GM12878 (cell line): ENCODE results near the gene ANKRD11. TPM values are rescaled to one million over a fixed set of nuclear protein-coding genes. Genes with fewer than 3 reads are reported as not detected.

Experiments used
- CREB1 ChIP-seq: IDR thresholded peaks from 2 replicates; pipeline ENCODE4 v1.6.1; 2012; ENCODE audit warnings: low read depth, mild to moderate bottlenecking, inconsistent platforms
- EED ChIP-seq: sonication (generic); IDR thresholded peaks from 2 replicates; pipeline ENCODE4 v1.6.1; 2016; ENCODE audit warnings: antibody characterized with exemption, low read depth
- LARP7 ChIP-seq: fragments of 450-650 bp; IDR thresholded peaks from 2 replicates; pipeline ENCODE4 v1.6.1; 2017; ENCODE audit warnings: mild to moderate bottlenecking
- MEF2A ChIP-seq: IDR thresholded peaks from 2 replicates; pipeline ENCODE4 v1.6.1; 2011; ENCODE audit warnings: low read depth, mild to moderate bottlenecking, low read length, moderate library complexity; ENCODE audit not compliant: insufficient read depth
- MTA2 ChIP-seq: fragments of 450-650 bp; IDR thresholded peaks from 2 replicates; pipeline ENCODE4 v1.6.1; 2016; ENCODE audit warnings: low read depth, mild to moderate bottlenecking, moderate library complexity
- NR2C2 ChIP-seq: IDR thresholded peaks from 2 replicates; pipeline ENCODE4 v1.6.1; 2011; ENCODE audit warnings: borderline replicate concordance, low read depth; ENCODE audit not compliant: control insufficient read depth, insufficient read length
- POLR2AphosphoS5 ChIP-seq: IDR thresholded peaks from 2 replicates; pipeline ENCODE4 v1.6.1; 2011; ENCODE audit warnings: mild to moderate bottlenecking, low read length, inconsistent platforms
- POU2F2 ChIP-seq: IDR thresholded peaks from 3 replicates; pipeline ENCODE4 v1.6.1; 2011; ENCODE audit warnings: low read depth, mild to moderate bottlenecking, low read length, borderline replicate concordance
- RUNX3 ChIP-seq: IDR thresholded peaks from 2 replicates; pipeline ENCODE4 v1.6.1; 2012; ENCODE audit warnings: low read length, inconsistent platforms
- SMAD5 ChIP-seq: IDR thresholded peaks from 2 replicates; pipeline ENCODE4 v1.6.1; 2016; ENCODE audit warnings: antibody characterized with exemption, low read depth
- WRNIP1 ChIP-seq: IDR thresholded peaks from 2 replicates; pipeline ENCODE4 v1.6.1; 2011; ENCODE audit warnings: low read depth, low read length, improper control_type of control experiment, borderline replicate concordance
- ZNF384 ChIP-seq: IDR thresholded peaks from 2 replicates; pipeline ENCODE4 v1.6.1; 2012; ENCODE audit warnings: low read depth, mild to moderate bottlenecking, low read length, improper control_type of control experiment, borderline replicate concordance
- polyA plus RNA-seq, 11 experiments: library from polyadenylated mRNA; depleted of rRNA in 4 of 11; unstranded in 6 of 11; stranded (reverse) in 5 of 11; fragments of >200 nt; fragmentation: Nextera tagmentation in 4 of 11; fragmentation: Illumina TruSeq in 1 of 11; extraction: Ambion mirVana in 4 of 11; extraction: Trizol in 1 of 11; gene quantifications; 1 replicate in 1 of 11; 2 replicates in 10 of 11; pipeline versions ENCODE4 v1.2.1 to v1.2.3, GENCODE V29; 2011 to 2016; ENCODE audit warnings: inconsistent platforms in 2 of 11, missing spikeins in 2 of 11, low read depth in 1 of 11
- total RNA-seq, 4 experiments: library from RNA; depleted of rRNA in 3 of 4; stranded (reverse); fragments of >200 nt in 3 of 4; fragmentation: Illumina TruSeq in 1 of 4; extraction: Trizol in 1 of 4; gene quantifications; 2 replicates each; pipeline versions ENCODE4 v1.2.1 to v1.2.3, GENCODE V29; 2013 to 2021
- TF ChIP-seq, protein P1 (sequence below): fragments of 450-650 bp; IDR thresholded peaks from 2 replicates; pipeline ENCODE4 v1.6.1; 2017; ENCODE audit warnings: borderline replicate concordance
- TF ChIP-seq, protein P2 (sequence below): IDR thresholded peaks from 2 replicates; pipeline ENCODE4 v1.6.1; 2012; ENCODE audit warnings: low read depth, low read length, improper control_type of control experiment
- TF ChIP-seq, protein P3 (sequence below): fragments of 450-650 bp; IDR thresholded peaks from 2 replicates; pipeline ENCODE4 v1.6.1; 2017; ENCODE audit warnings: mild to moderate bottlenecking, moderate library complexity
- TF ChIP-seq, protein P4 (sequence below): fragments of 450-650 bp; formaldehyde crosslinking; IDR thresholded peaks from 2 replicates; pipeline ENCODE4 v1.4.0; 2020; ENCODE audit warnings: mild to moderate bottlenecking, moderate library complexity
- TF ChIP-seq, protein P5 (sequence below): fragments of 450-650 bp; IDR thresholded peaks from 2 replicates; pipeline ENCODE4 v1.6.1; 2017; ENCODE audit warnings: mild to moderate bottlenecking, moderate library complexity

ANKRD11 gene
- total and polyA plus RNA-seq, 10 of the 15 experiments (the other 5 are each of a cell fraction or from before 2014, with no cell fraction given), result 5.1 to 103 (median 27.4) TPM

DNA sequence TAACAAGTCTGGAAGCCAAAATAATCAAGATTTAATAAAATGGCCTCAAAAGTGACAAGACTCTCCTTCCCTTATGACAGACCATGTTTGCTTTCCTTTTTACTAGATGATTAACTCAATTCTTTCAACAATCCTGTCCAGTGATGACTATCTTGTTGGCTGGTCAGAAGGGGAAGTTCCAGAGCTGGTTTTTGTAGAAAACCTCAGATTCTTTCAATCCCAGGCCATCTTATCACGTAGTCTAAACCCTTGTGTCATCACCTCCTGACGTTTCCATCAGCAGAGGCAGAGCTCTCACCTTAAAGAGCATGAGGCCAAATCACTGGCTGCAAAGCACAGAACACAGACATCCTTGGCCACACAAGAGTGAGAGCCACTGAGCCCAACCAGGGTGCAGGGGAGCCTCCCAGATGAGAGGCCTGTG, 125.3 kb downstream of the ANKRD11 start (continued):
- TF ChIP-seq POLR2AphosphoS5, result no peak
- no peak for TF ChIP-seq WRNIP1
- TF ChIP-seq, protein P1, sequence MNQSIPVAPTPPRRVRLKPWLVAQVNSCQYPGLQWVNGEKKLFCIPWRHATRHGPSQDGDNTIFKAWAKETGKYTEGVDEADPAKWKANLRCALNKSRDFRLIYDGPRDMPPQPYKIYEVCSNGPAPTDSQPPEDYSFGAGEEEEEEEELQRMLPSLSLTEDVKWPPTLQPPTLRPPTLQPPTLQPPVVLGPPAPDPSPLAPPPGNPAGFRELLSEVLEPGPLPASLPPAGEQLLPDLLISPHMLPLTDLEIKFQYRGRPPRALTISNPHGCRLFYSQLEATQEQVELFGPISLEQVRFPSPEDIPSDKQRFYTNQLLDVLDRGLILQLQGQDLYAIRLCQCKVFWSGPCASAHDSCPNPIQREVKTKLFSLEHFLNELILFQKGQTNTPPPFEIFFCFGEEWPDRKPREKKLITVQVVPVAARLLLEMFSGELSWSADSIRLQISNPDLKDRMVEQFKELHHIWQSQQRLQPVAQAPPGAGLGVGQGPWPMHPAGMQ, result no peak
- TF ChIP-seq CREB1, result peak; percentile 93
- TF ChIP-seq LARP7, result no peak
- TF ChIP-seq, protein P2, sequence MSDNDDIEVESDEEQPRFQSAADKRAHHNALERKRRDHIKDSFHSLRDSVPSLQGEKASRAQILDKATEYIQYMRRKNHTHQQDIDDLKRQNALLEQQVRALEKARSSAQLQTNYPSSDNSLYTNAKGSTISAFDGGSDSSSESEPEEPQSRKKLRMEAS, result no peak
- TF ChIP-seq, protein P3, sequence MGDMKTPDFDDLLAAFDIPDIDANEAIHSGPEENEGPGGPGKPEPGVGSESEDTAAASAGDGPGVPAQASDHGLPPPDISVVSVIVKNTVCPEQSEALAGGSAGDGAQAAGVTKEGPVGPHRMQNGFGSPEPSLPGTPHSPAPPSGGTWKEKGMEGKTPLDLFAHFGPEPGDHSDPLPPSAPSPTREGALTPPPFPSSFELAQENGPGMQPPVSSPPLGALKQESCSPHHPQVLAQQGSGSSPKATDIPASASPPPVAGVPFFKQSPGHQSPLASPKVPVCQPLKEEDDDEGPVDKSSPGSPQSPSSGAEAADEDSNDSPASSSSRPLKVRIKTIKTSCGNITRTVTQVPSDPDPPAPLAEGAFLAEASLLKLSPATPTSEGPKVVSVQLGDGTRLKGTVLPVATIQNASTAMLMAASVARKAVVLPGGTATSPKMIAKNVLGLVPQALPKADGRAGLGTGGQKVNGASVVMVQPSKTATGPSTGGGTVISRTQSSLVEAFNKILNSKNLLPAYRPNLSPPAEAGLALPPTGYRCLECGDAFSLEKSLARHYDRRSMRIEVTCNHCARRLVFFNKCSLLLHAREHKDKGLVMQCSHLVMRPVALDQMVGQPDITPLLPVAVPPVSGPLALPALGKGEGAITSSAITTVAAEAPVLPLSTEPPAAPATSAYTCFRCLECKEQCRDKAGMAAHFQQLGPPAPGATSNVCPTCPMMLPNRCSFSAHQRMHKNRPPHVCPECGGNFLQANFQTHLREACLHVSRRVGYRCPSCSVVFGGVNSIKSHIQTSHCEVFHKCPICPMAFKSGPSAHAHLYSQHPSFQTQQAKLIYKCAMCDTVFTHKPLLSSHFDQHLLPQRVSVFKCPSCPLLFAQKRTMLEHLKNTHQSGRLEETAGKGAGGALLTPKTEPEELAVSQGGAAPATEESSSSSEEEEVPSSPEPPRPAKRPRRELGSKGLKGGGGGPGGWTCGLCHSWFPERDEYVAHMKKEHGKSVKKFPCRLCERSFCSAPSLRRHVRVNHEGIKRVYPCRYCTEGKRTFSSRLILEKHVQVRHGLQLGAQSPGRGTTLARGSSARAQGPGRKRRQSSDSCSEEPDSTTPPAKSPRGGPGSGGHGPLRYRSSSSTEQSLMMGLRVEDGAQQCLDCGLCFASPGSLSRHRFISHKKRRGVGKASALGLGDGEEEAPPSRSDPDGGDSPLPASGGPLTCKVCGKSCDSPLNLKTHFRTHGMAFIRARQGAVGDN, result peak; percentile 81
- TF ChIP-seq RUNX3, result peak; percentile 69; the same call in 1 of the 2 replicates
- TF ChIP-seq MTA2, result no peak
- TF ChIP-seq, protein P4, sequence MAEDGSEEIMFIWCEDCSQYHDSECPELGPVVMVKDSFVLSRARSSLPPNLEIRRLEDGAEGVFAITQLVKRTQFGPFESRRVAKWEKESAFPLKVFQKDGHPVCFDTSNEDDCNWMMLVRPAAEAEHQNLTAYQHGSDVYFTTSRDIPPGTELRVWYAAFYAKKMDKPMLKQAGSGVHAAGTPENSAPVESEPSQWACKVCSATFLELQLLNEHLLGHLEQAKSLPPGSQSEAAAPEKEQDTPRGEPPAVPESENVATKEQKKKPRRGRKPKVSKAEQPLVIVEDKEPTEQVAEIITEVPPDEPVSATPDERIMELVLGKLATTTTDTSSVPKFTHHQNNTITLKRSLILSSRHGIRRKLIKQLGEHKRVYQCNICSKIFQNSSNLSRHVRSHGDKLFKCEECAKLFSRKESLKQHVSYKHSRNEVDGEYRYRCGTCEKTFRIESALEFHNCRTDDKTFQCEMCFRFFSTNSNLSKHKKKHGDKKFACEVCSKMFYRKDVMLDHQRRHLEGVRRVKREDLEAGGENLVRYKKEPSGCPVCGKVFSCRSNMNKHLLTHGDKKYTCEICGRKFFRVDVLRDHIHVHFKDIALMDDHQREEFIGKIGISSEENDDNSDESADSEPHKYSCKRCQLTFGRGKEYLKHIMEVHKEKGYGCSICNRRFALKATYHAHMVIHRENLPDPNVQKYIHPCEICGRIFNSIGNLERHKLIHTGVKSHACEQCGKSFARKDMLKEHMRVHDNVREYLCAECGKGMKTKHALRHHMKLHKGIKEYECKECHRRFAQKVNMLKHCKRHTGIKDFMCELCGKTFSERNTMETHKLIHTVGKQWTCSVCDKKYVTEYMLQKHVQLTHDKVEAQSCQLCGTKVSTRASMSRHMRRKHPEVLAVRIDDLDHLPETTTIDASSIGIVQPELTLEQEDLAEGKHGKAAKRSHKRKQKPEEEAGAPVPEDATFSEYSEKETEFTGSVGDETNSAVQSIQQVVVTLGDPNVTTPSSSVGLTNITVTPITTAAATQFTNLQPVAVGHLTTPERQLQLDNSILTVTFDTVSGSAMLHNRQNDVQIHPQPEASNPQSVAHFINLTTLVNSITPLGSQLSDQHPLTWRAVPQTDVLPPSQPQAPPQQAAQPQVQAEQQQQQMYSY (CRISPR knock-in tag), result no peak
- no peak for TF ChIP-seq EED
- TF ChIP-seq NR2C2, result no peak
- no peak for TF ChIP-seq MEF2A
- TF ChIP-seq SMAD5, result no peak
- TF ChIP-seq, protein P5, sequence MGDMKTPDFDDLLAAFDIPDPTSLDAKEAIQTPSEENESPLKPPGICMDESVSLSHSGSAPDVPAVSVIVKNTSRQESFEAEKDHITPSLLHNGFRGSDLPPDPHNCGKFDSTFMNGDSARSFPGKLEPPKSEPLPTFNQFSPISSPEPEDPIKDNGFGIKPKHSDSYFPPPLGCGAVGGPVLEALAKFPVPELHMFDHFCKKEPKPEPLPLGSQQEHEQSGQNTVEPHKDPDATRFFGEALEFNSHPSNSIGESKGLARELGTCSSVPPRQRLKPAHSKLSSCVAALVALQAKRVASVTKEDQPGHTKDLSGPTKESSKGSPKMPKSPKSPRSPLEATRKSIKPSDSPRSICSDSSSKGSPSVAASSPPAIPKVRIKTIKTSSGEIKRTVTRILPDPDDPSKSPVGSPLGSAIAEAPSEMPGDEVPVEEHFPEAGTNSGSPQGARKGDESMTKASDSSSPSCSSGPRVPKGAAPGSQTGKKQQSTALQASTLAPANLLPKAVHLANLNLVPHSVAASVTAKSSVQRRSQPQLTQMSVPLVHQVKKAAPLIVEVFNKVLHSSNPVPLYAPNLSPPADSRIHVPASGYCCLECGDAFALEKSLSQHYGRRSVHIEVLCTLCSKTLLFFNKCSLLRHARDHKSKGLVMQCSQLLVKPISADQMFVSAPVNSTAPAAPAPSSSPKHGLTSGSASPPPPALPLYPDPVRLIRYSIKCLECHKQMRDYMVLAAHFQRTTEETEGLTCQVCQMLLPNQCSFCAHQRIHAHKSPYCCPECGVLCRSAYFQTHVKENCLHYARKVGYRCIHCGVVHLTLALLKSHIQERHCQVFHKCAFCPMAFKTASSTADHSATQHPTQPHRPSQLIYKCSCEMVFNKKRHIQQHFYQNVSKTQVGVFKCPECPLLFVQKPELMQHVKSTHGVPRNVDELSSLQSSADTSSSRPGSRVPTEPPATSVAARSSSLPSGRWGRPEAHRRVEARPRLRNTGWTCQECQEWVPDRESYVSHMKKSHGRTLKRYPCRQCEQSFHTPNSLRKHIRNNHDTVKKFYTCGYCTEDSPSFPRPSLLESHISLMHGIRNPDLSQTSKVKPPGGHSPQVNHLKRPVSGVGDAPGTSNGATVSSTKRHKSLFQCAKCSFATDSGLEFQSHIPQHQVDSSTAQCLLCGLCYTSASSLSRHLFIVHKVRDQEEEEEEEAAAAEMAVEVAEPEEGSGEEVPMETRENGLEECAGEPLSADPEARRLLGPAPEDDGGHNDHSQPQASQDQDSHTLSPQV, result peak; percentile 86; the same call in 1 of the 2 replicates
- TF ChIP-seq ZNF384, result no peak
- no peak for TF ChIP-seq POU2F2
